ENCODE results near the gene FOLR3. TPM values are rescaled to one million over a fixed set of nuclear protein-coding genes. Genes with fewer than 3 reads are reported as not detected.

The FOLR3 gene
- total RNA-seq, 1 donor from 2014 or later = not detected

- no peak overlapping the region for H3K27ac ChIP-seq (ENCODE audit: low read depth, low read length)
- H3K27me3 ChIP-seq (ENCODE audit: insufficient read depth, low read length) = peaks cover 2% of the 10 kb centered on the region
- TF ChIP-seq EZH2 (IDR thresholded peaks at IDR 0.05; ENCODE audit: insufficient read depth, low read length) = no peak
- no peak for TF ChIP-seq CTCF (IDR thresholded peaks at IDR 0.05; ENCODE audit: insufficient read depth, low read depth, low read length)
- DNase-seq (ENCODE audit: low read depth) = no peak
- FAIRE-seq = no peak
- H3K36me3 ChIP-seq (ENCODE audit: insufficient read depth, low read length) = no peaks in the 10 kb centered on the region
- H2AFZ ChIP-seq (ENCODE audit: low read depth, low read length) = no peak overlapping the region
- Mint-ChIP-seq H3K27me3 (ENCODE audit: low read depth, unreplicated experiment) (peaks cover 22% of the 10 kb centered on the region), H3K36me3 (ENCODE audit: low read depth, unreplicated experiment) (no peaks in the 10 kb centered on the region), H3K9me3 (ENCODE audit: unreplicated experiment) (peaks cover 1% of the 10 kb centered on the region), H3K4me1 (ENCODE audit: low read depth, unreplicated experiment) (peaks cover 13% of the 10 kb centered on the region), H3K27ac (ENCODE audit: unreplicated experiment) (no peak overlapping the region), H3K4me3 (ENCODE audit: unreplicated experiment) (no peak overlapping the region)
- H3K9ac ChIP-seq (ENCODE audit: low read length) = no peak overlapping the region
- H3K79me2 ChIP-seq (ENCODE audit: insufficient read depth, low read length) = no peaks in the 10 kb centered on the region
- no peak overlapping the region for H3K4me3 ChIP-seq (ENCODE audit: insufficient read depth, low read depth, low read length)
- H3K4me2 ChIP-seq (ENCODE audit: low read length) = no peak overlapping the region
- no peaks in the 10 kb centered on the region for H4K20me1 ChIP-seq (ENCODE audit: insufficient read depth, low read length)
- no peaks in the 10 kb centered on the region for H3K9me3 ChIP-seq (ENCODE audit: insufficient read depth, low read depth, low read length)
- peaks cover 12% of the 10 kb centered on the region for H3K4me1 ChIP-seq (ENCODE audit: insufficient read depth, low read length)
These were observed 1.2 kb downstream of the FOLR3 start for GRCh38 chr11:72136684-72137262.

GRCh38 chr11:72138821-72139390 is 3.4 kb downstream of the FOLR3 start:
- no peaks in the 10 kb centered on the region for H3K9me3 Mint-ChIP-seq (ENCODE audit: unreplicated experiment)
- H3K79me2 ChIP-seq (ENCODE audit: insufficient read depth, low read length) = no peaks in the 10 kb centered on the region
- no peak overlapping the region for H3K4me2 ChIP-seq (ENCODE audit: low read length)
- peaks cover 17% of the 10 kb centered on the region for H3K4me1 ChIP-seq (ENCODE audit: insufficient read depth, low read length)
- peaks cover 18% of the 10 kb centered on the region for H3K4me1 Mint-ChIP-seq (ENCODE audit: low read depth, unreplicated experiment)
- no peak overlapping the region for H3K9ac ChIP-seq (ENCODE audit: low read length)
- H2AFZ ChIP-seq (ENCODE audit: low read depth, low read length) = no peak overlapping the region
- H3K27ac Mint-ChIP-seq (ENCODE audit: unreplicated experiment) = no peak overlapping the region
- H3K27ac ChIP-seq (ENCODE audit: low read depth, low read length) = no peak overlapping the region
- H3K36me3 Mint-ChIP-seq (ENCODE audit: low read depth, unreplicated experiment) = no peaks in the 10 kb centered on the region
- no peak for TF ChIP-seq EZH2 (IDR thresholded peaks at IDR 0.05; ENCODE audit: insufficient read depth, low read length)
- TF ChIP-seq CTCF (IDR thresholded peaks at IDR 0.05; ENCODE audit: insufficient read depth, low read depth, low read length) = no peak
- no peak for FAIRE-seq
- no peaks in the 10 kb centered on the region for H3K9me3 ChIP-seq (ENCODE audit: insufficient read depth, low read depth, low read length)
- peaks cover 8% of the 10 kb centered on the region for H3K27me3 Mint-ChIP-seq (ENCODE audit: low read depth, unreplicated experiment)
- no peaks in the 10 kb centered on the region for H3K27me3 ChIP-seq (ENCODE audit: insufficient read depth, low read length)
- no peak overlapping the region for H3K4me3 Mint-ChIP-seq (ENCODE audit: unreplicated experiment)
- no peak for DNase-seq (ENCODE audit: low read depth)
- H3K36me3 ChIP-seq (ENCODE audit: insufficient read depth, low read length) = no peaks in the 10 kb centered on the region
- no peaks in the 10 kb centered on the region for H4K20me1 ChIP-seq (ENCODE audit: insufficient read depth, low read length)
- no peak overlapping the region for H3K4me3 ChIP-seq (ENCODE audit: insufficient read depth, low read depth, low read length)

- H3K4me1 ChIP-seq (ENCODE audit: insufficient read depth, low read length) = peaks cover 17% of the 10 kb centered on the region
- Mint-ChIP-seq H3K36me3 (ENCODE audit: low read depth, unreplicated experiment) (no peaks in the 10 kb centered on the region), H3K27me3 (ENCODE audit: low read depth, unreplicated experiment) (peaks cover 6% of the 10 kb centered on the region), H3K27ac (ENCODE audit: unreplicated experiment) (no peak overlapping the region), H3K9me3 (ENCODE audit: unreplicated experiment) (no peaks in the 10 kb centered on the region), H3K4me3 (ENCODE audit: unreplicated experiment) (no peak overlapping the region), H3K4me1 (ENCODE audit: low read depth, unreplicated experiment) (peaks cover 18% of the 10 kb centered on the region)
- TF ChIP-seq EZH2 (IDR thresholded peaks at IDR 0.05; ENCODE audit: insufficient read depth, low read length) = no peak
- TF ChIP-seq CTCF (IDR thresholded peaks at IDR 0.05; ENCODE audit: insufficient read depth, low read depth, low read length) = no peak
- no peak overlapping the region for H3K9ac ChIP-seq (ENCODE audit: low read length)
- H3K27ac ChIP-seq (ENCODE audit: low read depth, low read length) = no peak overlapping the region
- DNase-seq (ENCODE audit: low read depth) (no peak), FAIRE-seq (no peak)
- no peak overlapping the region for H3K4me2 ChIP-seq (ENCODE audit: low read length)
- H3K27me3 ChIP-seq (ENCODE audit: insufficient read depth, low read length) = no peaks in the 10 kb centered on the region
- H3K9me3 ChIP-seq (ENCODE audit: insufficient read depth, low read depth, low read length) = no peaks in the 10 kb centered on the region
- no peaks in the 10 kb centered on the region for H3K36me3 ChIP-seq (ENCODE audit: insufficient read depth, low read length)
- H4K20me1 ChIP-seq (ENCODE audit: insufficient read depth, low read length) = no peaks in the 10 kb centered on the region
- H2AFZ ChIP-seq (ENCODE audit: low read depth, low read length) = no peak overlapping the region
- H3K79me2 ChIP-seq (ENCODE audit: insufficient read depth, low read length) = no peaks in the 10 kb centered on the region
- H3K4me3 ChIP-seq (ENCODE audit: insufficient read depth, low read depth, low read length) = no peak overlapping the region
These were observed 4.0 kb downstream of the FOLR3 start for GRCh38 chr11:72139500-72139899.

Data from astrocyte (in vitro differentiated cells and primary cell).